HUES48 (cell line): ENCODE data around the gene RIN1.

Experiments
- H3K27ac ChIP-seq: one replicate; pipeline ENCODE4 v1.7.0; 2013; ENCODE audit warnings: low read depth, low read length, inconsistent platforms
- H3K27me3 ChIP-seq: 2 replicates; pipeline ENCODE4 v1.6.1; 2013; ENCODE audit warnings: mild to moderate bottlenecking, low read length; ENCODE audit not compliant: control insufficient read depth, insufficient read depth
- H3K36me3 ChIP-seq: 2 replicates; pipeline ENCODE4 v1.6.1; 2013; ENCODE audit warnings: low read length; ENCODE audit not compliant: control insufficient read depth, insufficient read depth
- H3K4me1 ChIP-seq: 2 replicates; pipeline ENCODE4 v1.6.1; 2013; ENCODE audit warnings: mild to moderate bottlenecking, low read length; ENCODE audit not compliant: control insufficient read depth, insufficient read depth
- H3K4me3 ChIP-seq: 2 replicates; pipeline ENCODE4 v1.5.1; 2013; ENCODE audit warnings: mild to moderate bottlenecking, low read depth, low read length
- H3K9ac ChIP-seq: 2 replicates; pipeline ENCODE4 v1.6.1; 2013; ENCODE audit warnings: mild to moderate bottlenecking, low read depth, low read length, moderate library complexity
- H3K9me3 ChIP-seq: 2 replicates; pipeline ENCODE4 v1.6.1; 2013; ENCODE audit warnings: low read length; ENCODE audit not compliant: control insufficient read depth, insufficient read depth

RIN1 gene

DNA sequence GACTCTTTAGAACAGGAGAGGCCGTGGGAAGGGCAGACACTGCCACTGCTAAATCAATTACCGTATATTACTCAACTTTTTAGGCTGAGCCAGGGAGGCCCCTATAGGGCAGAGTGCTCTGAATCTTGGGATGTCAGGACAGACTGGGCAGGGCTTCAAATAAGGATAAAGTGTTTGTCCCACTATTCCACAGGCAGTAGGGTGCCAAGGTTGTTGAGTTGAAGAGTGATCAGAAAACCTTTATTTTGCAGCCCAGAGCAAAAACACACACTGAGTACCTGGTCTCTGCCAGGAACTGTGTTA is 12.8 kb upstream of the RIN1 start:
- peaks cover 4% of the 10 kb centered on the region; the same call in 1 of the 2 replicates for H3K27me3 ChIP-seq
- 0 out of 2 replicates have a peak, but pooled peaks cover 3% of the 10 kb centered on the region for H3K36me3 ChIP-seq
- no peak overlapping the region for H3K9ac ChIP-seq
- H3K27ac ChIP-seq, result no peak overlapping the region
- H3K4me3 ChIP-seq, result no peak overlapping the region
- H3K4me1 ChIP-seq, result no peaks in the 10 kb centered on the region; the same call in 1 of the 2 replicates
- H3K9me3 ChIP-seq, result no peaks in the 10 kb centered on the region

GRCh38 chr11:66347425-66348276 is 11.4 kb upstream of the RIN1 start, which contains the start of gene B4GAT1:
Gene B4GAT1, minus strand, starts transcription at chr11:66347629. Its CDS starts 84 bp downstream, at chr11:66347545.
- H3K9ac ChIP-seq, result peak within 1 kb of the TSS; percentile 89
- H3K9me3 ChIP-seq, result no peaks in the 10 kb centered on the region
- peak within 1 kb of the TSS; percentile 85 for H3K27ac ChIP-seq
- H3K27me3 ChIP-seq, result peaks cover 4% of the 10 kb centered on the region; the same call in 1 of the 2 replicates
- no peaks in the 10 kb centered on the region; the same call in 1 of the 2 replicates for H3K4me1 ChIP-seq
- H3K4me3 ChIP-seq, result peak within 1 kb of the TSS; percentile 100
- H3K36me3 ChIP-seq, result 0 out of 2 replicates have a peak, but pooled peaks cover 5% of the 10 kb centered on the region

GRCh38 chr11:66346476-66347424 is 10.5 kb upstream of the RIN1 start:
- Histone ChIP-seq H3K27me3 (peaks cover 4% of the 10 kb centered on the region; the same call in 1 of the 2 replicates), H3K27ac (peak overlapping the region; percentile 55), H3K9ac (peak overlapping the region; percentile 81), H3K36me3 (peaks cover 11% of the 10 kb centered on the region), H3K9me3 (no peaks in the 10 kb centered on the region), H3K4me1 (no peaks in the 10 kb centered on the region; the same call in 1 of the 2 replicates), H3K4me3 (peak overlapping the region; percentile 100)

DNA sequence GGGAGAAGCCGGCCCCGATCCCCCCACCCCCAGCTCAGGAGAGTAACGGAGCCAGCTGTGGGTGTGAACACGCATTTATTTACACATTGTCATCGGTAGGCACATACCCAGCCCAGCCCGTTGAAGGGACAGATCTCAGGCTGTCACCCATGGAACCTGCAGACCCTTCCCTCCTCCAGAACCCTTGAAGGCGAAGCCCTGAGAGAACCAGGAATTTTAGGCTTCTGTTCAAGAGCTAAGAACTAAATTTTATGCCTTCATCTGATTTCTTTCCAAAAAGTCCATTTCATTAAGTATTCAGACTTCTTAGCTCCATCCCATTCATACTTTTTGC is 9.0 kb upstream of the RIN1 start:
- H3K9ac ChIP-seq, result no peak overlapping the region
- H3K9me3 ChIP-seq, result no peaks in the 10 kb centered on the region
- peak overlapping the region; percentile 87 for H3K4me3 ChIP-seq
- peaks cover 4% of the 10 kb centered on the region; the same call in 1 of the 2 replicates for H3K27me3 ChIP-seq
- no peaks in the 10 kb centered on the region; the same call in 1 of the 2 replicates for H3K4me1 ChIP-seq
- peaks cover 26% of the 10 kb centered on the region for H3K36me3 ChIP-seq
- H3K27ac ChIP-seq, result peak overlapping the region; percentile 63

GRCh38 chr11:66344550-66345315 is 8.5 kb upstream of the RIN1 start, which contains the start of gene BRMS1:
Gene BRMS1, minus strand, starts transcription at chr11:66345104. Its CDS starts 2,870 bp downstream, at chr11:66342234.
- Histone ChIP-seq H3K27me3 (peaks cover 4% of the 10 kb centered on the region; the same call in 1 of the 2 replicates), H3K9me3 (no peaks in the 10 kb centered on the region), H3K4me1 (no peaks in the 10 kb centered on the region; the same call in 1 of the 2 replicates), H3K9ac (peak within 1 kb of the TSS; percentile 80), H3K36me3 (peaks cover 31% of the 10 kb centered on the region), H3K27ac (peak within 1 kb of the TSS; percentile 65), H3K4me3 (peak within 1 kb of the TSS; percentile 87)

- Histone ChIP-seq H3K27ac (no peak overlapping the region), H3K27me3 (peaks cover 4% of the 10 kb centered on the region; the same call in 1 of the 2 replicates)
These were observed 6.9 kb upstream of the RIN1 start for GRCh38 chr11:66343176-66343575.

GRCh38 chr11:66341502-66342126 is 5.4 kb upstream of the RIN1 start:
- peaks cover 55% of the 10 kb centered on the region for H3K36me3 ChIP-seq
- H3K9me3 ChIP-seq, result no peaks in the 10 kb centered on the region
- H3K27me3 ChIP-seq, result no peaks in the 10 kb centered on the region
- H3K27ac ChIP-seq, result no peak overlapping the region
- no peak overlapping the region for H3K9ac ChIP-seq
- peaks cover 5% of the 10 kb centered on the region; the same call in 1 of the 2 replicates for H3K4me1 ChIP-seq
- H3K4me3 ChIP-seq, result no peak overlapping the region

More at GRCh38 chr11:66343176-66343575, 6.9 kb upstream of the RIN1 start:
- Histone ChIP-seq H3K36me3 (peaks cover 45% of the 10 kb centered on the region), H3K4me3 (no peak overlapping the region), H3K9me3 (no peaks in the 10 kb centered on the region), H3K9ac (no peak overlapping the region), H3K4me1 (no peaks in the 10 kb centered on the region; the same call in 1 of the 2 replicates)

DNA sequence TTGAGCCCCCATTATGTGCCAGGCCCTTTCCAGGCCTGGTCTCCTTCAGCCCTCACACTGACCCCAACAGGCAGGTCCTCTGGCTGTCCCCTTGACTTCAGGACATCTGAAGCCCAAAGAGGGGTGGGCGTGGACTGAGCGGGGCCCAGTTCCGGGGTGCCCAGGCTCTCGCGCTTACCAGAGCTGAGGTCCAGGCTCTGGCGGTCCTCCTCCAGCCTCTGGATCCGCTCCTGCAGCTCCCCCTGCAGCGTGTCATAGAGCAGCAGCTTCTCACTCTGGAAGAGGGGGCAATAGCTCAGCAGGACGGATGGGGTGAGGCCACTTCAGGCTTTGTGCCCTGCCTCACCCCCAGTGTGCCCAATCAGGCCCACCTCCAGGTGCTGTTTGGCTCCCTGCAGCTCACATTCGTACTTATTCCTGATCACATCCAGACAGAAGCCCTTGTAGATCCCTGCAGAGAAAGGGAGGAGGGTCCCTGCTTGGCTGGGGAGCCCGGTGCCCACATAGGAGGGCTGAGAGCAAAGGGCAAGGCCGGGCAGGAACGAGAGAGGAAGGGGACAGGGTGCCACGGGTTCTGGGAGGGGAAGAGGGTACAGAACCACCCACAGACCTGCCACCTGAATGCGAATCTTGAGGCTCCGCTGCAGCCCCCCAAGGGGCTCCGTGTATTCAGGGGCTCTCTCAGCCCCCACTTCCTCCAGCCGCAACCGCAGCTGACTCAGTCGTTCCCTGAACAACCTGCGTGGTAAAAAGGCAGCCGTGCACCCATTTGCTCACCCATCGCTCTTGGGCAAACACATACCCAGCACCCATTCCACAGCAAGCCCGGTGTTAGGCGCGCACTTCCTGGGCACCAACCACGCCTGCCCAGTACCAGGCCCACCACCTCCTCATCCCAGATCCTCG is 4.6 kb upstream of the RIN1 start:
- no peak overlapping the region for H3K4me3 ChIP-seq
- peaks cover 12% of the 10 kb centered on the region for H3K4me1 ChIP-seq
- H3K27ac ChIP-seq, result no peak overlapping the region
- no peak overlapping the region for H3K9ac ChIP-seq
- H3K27me3 ChIP-seq, result no peaks in the 10 kb centered on the region
- H3K9me3 ChIP-seq, result no peaks in the 10 kb centered on the region
- H3K36me3 ChIP-seq, result peaks cover 55% of the 10 kb centered on the region

DNA sequence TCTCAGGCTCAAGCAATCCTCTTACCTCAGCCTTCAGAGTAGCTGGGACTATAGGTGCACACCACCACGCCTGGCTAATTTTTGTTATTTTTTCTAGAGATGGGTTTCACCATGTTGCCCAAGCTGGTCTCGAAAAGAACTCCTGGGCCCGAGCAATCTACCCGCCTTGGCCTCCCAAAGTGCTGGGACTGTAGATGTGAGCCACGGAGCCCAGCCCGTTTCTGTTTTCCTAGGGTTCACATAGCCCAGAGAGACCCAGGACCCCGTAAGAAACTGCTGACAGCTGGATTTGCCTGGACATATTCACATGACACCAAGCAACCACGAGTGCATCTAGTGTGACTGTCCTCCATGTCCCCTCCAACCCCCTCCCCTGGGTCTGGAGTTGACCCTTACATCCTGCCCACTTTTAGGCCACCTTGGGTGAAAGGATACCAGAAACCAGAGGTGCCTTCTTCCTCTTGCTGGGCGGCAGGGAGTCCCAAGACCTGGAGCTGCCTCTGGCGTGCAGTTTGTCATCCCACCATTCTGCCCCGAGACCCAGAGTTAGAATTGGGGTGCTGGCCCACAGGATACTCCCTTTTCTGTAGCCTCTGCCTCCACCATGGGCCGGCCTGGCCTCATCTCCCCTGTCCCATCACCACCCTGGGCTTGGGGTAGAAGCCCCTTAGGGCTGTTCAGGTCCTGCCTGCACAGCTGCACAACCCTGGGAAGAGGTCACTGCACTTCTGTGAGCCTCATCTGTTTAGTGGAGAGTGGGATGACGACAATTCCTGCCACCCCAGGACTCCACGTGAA is 3.7 kb upstream of the RIN1 start:
- Histone ChIP-seq H3K27ac (no peak overlapping the region), H3K9me3 (no peaks in the 10 kb centered on the region), H3K27me3 (no peaks in the 10 kb centered on the region), H3K9ac (no peak overlapping the region), H3K4me3 (no peak overlapping the region), H3K4me1 (peaks cover 18% of the 10 kb centered on the region), H3K36me3 (peaks cover 55% of the 10 kb centered on the region)
